Hepatocyte (in vitro differentiated cells): ENCODE results near the gene ATP9A.

Source experiments
- EZH2 ChIP-seq: fragments of 200-600 bp; sonication (generic); IDR thresholded peaks from 2 replicates; pipeline ENCODE4 v1.6.1; 2016; ENCODE audit warnings: antibody characterized with exemption, mild to moderate bottlenecking, borderline replicate concordance
- TF ChIP-seq, protein P1 (sequence below): fragments of 200-600 bp; sonication (generic); IDR thresholded peaks from 2 replicates; pipeline ENCODE4 v1.5.1; 2016; ENCODE audit warnings: antibody characterized with exemption, mild to moderate bottlenecking; ENCODE audit not compliant: poor library complexity

DNA sequence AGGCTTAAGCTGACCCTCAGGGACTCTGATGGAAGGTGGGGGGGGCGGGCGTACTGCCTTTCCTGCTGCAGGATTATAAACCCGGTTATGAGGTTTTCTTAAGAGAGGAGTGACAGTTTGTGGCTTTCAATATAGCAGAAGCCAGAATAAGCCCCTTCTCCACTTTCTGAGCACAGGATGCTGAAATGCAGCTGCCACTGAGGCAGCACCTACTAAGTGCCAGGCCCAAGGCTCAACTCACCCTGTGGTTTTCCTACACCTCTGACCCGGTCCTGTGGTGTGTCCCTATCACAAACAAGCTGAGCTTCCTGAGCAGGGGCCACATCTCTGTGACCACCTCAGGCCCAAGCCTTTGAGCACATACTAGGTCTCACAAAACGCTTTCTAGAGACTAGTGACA lies 166.1 kb downstream of the ATP9A start:
- TF ChIP-seq, protein P1, sequence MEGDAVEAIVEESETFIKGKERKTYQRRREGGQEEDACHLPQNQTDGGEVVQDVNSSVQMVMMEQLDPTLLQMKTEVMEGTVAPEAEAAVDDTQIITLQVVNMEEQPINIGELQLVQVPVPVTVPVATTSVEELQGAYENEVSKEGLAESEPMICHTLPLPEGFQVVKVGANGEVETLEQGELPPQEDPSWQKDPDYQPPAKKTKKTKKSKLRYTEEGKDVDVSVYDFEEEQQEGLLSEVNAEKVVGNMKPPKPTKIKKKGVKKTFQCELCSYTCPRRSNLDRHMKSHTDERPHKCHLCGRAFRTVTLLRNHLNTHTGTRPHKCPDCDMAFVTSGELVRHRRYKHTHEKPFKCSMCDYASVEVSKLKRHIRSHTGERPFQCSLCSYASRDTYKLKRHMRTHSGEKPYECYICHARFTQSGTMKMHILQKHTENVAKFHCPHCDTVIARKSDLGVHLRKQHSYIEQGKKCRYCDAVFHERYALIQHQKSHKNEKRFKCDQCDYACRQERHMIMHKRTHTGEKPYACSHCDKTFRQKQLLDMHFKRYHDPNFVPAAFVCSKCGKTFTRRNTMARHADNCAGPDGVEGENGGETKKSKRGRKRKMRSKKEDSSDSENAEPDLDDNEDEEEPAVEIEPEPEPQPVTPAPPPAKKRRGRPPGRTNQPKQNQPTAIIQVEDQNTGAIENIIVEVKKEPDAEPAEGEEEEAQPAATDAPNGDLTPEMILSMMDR = no peak
- TF ChIP-seq EZH2 = no peak
